Adrenal gland (tissue), 12 donors: Measurements from ENCODE around the gene MPIG6B. TPM values are rescaled to one million over a fixed set of nuclear protein-coding genes. Genes with fewer than 3 reads are reported as not detected.

Experiments used
- DNase-seq, 7 donors: peaks; one replicate each; pipeline ENCODE4 v3.0.0-alpha.2; 2019 to 2020
- H3K27ac ChIP-seq, 5 donors: fragments of 200-600 bp; sonication (generic) in 4 of 5; 1 replicate in 3 of 5; 2 replicates in 2 of 5; pipeline versions ENCODE4 v1.5.1 to v1.8.0; 2016 to 2020; ENCODE audit warnings: mild to moderate bottlenecking in 1 of 5
- H3K27me3 ChIP-seq: fragments of 200-600 bp; 2 replicates; pipeline ENCODE4 v1.8.0; 2021
- H3K36me3 ChIP-seq, 2 donors: fragments of 200-600 bp; replicated peaks in 1 of 2; 1 replicate in 1 of 2; 2 replicates in 1 of 2; pipeline versions ENCODE4 v1.5.1 to v1.8.0; 2018 to 2022
- H3K4me1 ChIP-seq, 2 donors: fragments of 200-600 bp; replicated peaks in 1 of 2; 1 replicate in 1 of 2; 2 replicates in 1 of 2; pipeline versions ENCODE4 v1.5.1 to v1.8.0; 2018 to 2021
- H3K4me3 ChIP-seq, 4 donors: fragments of 200-600 bp; sonication (generic) in 3 of 4; one replicate each; pipeline ENCODE4 v1.5.1; 2016 to 2018
- H3K9me3 ChIP-seq, 3 donors: fragments of 200-600 bp; sonication (generic) in 1 of 3; replicated peaks in 1 of 3; 1 replicate in 2 of 3; 2 replicates in 1 of 3; pipeline versions ENCODE4 v1.5.1 to v1.8.0; 2016 to 2021
- CTCF ChIP-seq, 6 experiments: fragments of 450-650 bp in 4 of 6; fragments of 200-600 bp in 2 of 6; sonication (generic) in 1 of 6; IDR thresholded peaks; 1 replicate in 5 of 6; 2 replicates in 1 of 6; pipeline versions ENCODE4 v1.5.1 to v1.8.0; 2016 to 2021; ENCODE audit warnings: antibody characterized with exemption in 6 of 6, mild to moderate bottlenecking in 2 of 6, moderate library complexity in 1 of 6
- POLR2A ChIP-seq, 2 donors: fragments of 450-650 bp; IDR thresholded peaks; one replicate each; pipeline ENCODE4 v1.6.1; 2017; ENCODE audit warnings: antibody characterized with exemption in 2 of 2, mild to moderate bottlenecking in 2 of 2, moderate library complexity in 1 of 2
- WGBS, 4 donors: extraction: QIAGEN DNeasy Blood & Tissue Kit in 2 of 4; methylation state at CpG; one replicate each; pipeline versions ENCODE4 v1.1.5 to v1.1.7; 2013 to 2017; 5-methylcytosine and 5-hydroxymethylcytosine counted together
- intact Hi-C, 2 donors: fragments of 100-400 bp; cut with DNase I; formaldehyde crosslinking; loops; one replicate each; pipeline versions ENCODE4 v1.14.1 to v1.15.0; 2022 to 2023
- polyA plus RNA-seq, 3 donors: library from polyadenylated mRNA; stranded (reverse); fragments of 200-250 nt in 2 of 3; fragments of 350-450 nt in 1 of 3; fragmentation: Illumina TruSeq in 1 of 3; extraction: RNeasy Lipid Tissue Mini Kit (QIAGEN cat#74804) in 1 of 3; gene quantifications; one replicate each; pipeline ENCODE4 v1.2.3, GENCODE V29; 2013 to 2014
- total RNA-seq, 9 donors: library from RNA; depleted of rRNA in 4 of 9; stranded (reverse); fragments of >200 nt in 4 of 9; fragments of 120-200 nt in 1 of 9; fragmentation: NEBNext Ultra II Directional in 1 of 9; extraction: Animal tissue kit (Norgen Biotek cat#: 25700) in 1 of 9; gene quantifications; one replicate each; pipeline versions ENCODE4 v1.1.0 to v1.2.4, GENCODE V29; 2013 to 2023
- donor health status: healthy with polysubstance abuse.
- donor health status: Bipolar disorder and iron deficiency.
- donor health status: DM: yes; HTN: yes; CAD: no.
- donor health status: DM: no; HTN: no; CAD: no.
- donor health status: DM: no; HTN: no; CAD: no.
- donor health status: DM: yes; HTN: yes; CAD: no.

The MPIG6B gene
- total and polyA plus RNA-seq, 12 donors: 0.07 to 0.65 (median 0.15) TPM; not detected in 8

GRCh38 chr6:31728767-31729514 is 5.8 kb downstream of the MPIG6B start, which contains the start of gene DDAH2:
TSS of gene DDAH2 (minus strand) at chr6:31729299. CDS start at chr6:31729161, 138 bp downstream.
- Histone ChIP-seq H3K36me3 (peaks cover 0 to 36% of the 10 kb centered on the region in 2 donors), H3K4me1 (peaks cover 6 to 56% of the 10 kb centered on the region in 2 donors), H3K9me3 (no peaks in the 10 kb centered on the region), H3K4me3 (peak within 1 kb of the TSS in 3 of 4 donors; percentile 43 to 78 (median 51)), H3K27ac (peak within 1 kb of the TSS; percentile 50 to 93 (median 61)), H3K27me3 (no peaks in the 10 kb centered on the region)
- 20 to 24% (median 22%) methylated on average over 27 to 36 of the region's 36 CpGs for WGBS, 4 donors
- peak in 2 of 7 donors; percentile 37 to 47 for DNase-seq
- intact Hi-C loops: no loop called here
- TF ChIP-seq POLR2A (IDR thresholded peaks at IDR 0.05): no peak
- TF ChIP-seq CTCF (IDR thresholded peaks at IDR 0.05): no peak

- 0% methylated on average over 13 to 29 of the region's 29 CpGs for WGBS, 4 donors
- Histone ChIP-seq H3K27me3 (no peaks in the 10 kb centered on the region), H3K4me3 (peak overlapping the region in 3 of 4 donors; percentile 43 to 78 (median 51)), H3K9me3 (no peaks in the 10 kb centered on the region), H3K27ac (peak overlapping the region; percentile 50 to 93 (median 61)), H3K36me3 (peaks cover 0 to 37% of the 10 kb centered on the region in 2 donors), H3K4me1 (peaks cover 11 to 62% of the 10 kb centered on the region in 2 donors)
- intact Hi-C loops: no loop called here
- DNase-seq: peak; percentile 86 to 95 (median 90)
- TF ChIP-seq POLR2A (IDR thresholded peaks at IDR 0.05): peak; percentile 21 to 45
- peak; percentile 26 to 81 (median 64) for TF ChIP-seq CTCF (IDR thresholded peaks at IDR 0.05)
Observed at GRCh38 chr6:31729515-31729978, 6.4 kb downstream of the MPIG6B start.

GRCh38 chr6:31729979-31730630 is 6.9 kb downstream of the MPIG6B start:
- 4 to 6% (median 4%) methylated on average over 23 to 46 of the region's 46 CpGs for WGBS, 4 donors
- Histone ChIP-seq H3K27ac (peak overlapping the region; percentile 50 to 93 (median 61)), H3K36me3 (peaks cover 0 to 37% of the 10 kb centered on the region in 2 donors), H3K4me1 (peaks cover 14 to 66% of the 10 kb centered on the region in 2 donors), H3K9me3 (no peaks in the 10 kb centered on the region), H3K27me3 (no peaks in the 10 kb centered on the region), H3K4me3 (peak overlapping the region in 3 of 4 donors; percentile 43 to 78 (median 51))
- TF ChIP-seq POLR2A (IDR thresholded peaks at IDR 0.05) (no peak), CTCF (IDR thresholded peaks at IDR 0.05) (no peak)
- intact Hi-C loops: loop anchor here in 1 of 2 donors (10.0 kb wide), 1 partner anchor 1685 kb away; the partner anchor contains the start of genes CUTA and PHF1
- peak; percentile 64 to 88 (median 83) for DNase-seq

- TF ChIP-seq POLR2A (IDR thresholded peaks at IDR 0.05): no peak
- TF ChIP-seq CTCF (IDR thresholded peaks at IDR 0.05): no peak
- Histone ChIP-seq H3K27ac (peak overlapping the region in 3 of 5 donors; percentile 58 to 93 (median 86)), H3K36me3 (peaks cover 0 to 37% of the 10 kb centered on the region in 2 donors), H3K27me3 (no peaks in the 10 kb centered on the region), H3K4me1 (peaks cover 14 to 66% of the 10 kb centered on the region in 2 donors), H3K4me3 (no peak overlapping the region), H3K9me3 (no peaks in the 10 kb centered on the region)
- intact Hi-C loops: loop anchor here in 1 of 2 donors (10.0 kb wide), 1 partner anchor 1684 kb away; the partner anchor contains the start of genes CUTA and PHF1
- DNase-seq: no peak
- 91 to 93% (median 92%) methylated on average over 10 to 11 of the region's 11 CpGs for WGBS, 4 donors
Observed at GRCh38 chr6:31730631-31731086, 7.5 kb downstream of the MPIG6B start.
